Esophagus muscularis mucosa (tissue), 3 donors: ENCODE measurements around the gene SAFB2.

Source experiments
- POLR2AphosphoS5 ChIP-seq, 2 donors: sonication (generic); formaldehyde crosslinking; IDR thresholded peaks; one replicate each; pipeline ENCODE4 v1.6.1; 2017; ENCODE audit warnings: antibody characterized with exemption in 2 of 2
- TF ChIP-seq, protein P1 (sequence below), 3 experiments: fragments of 200-600 bp in 2 of 3; fragments of 450-650 bp in 1 of 3; sonication (generic) in 2 of 3; IDR thresholded peaks; one replicate each; pipeline ENCODE4 v1.5.1; 2017 to 2019; ENCODE audit warnings: antibody characterized with exemption in 3 of 3, mild to moderate bottlenecking in 2 of 3, moderate library complexity in 1 of 3

DNA sequence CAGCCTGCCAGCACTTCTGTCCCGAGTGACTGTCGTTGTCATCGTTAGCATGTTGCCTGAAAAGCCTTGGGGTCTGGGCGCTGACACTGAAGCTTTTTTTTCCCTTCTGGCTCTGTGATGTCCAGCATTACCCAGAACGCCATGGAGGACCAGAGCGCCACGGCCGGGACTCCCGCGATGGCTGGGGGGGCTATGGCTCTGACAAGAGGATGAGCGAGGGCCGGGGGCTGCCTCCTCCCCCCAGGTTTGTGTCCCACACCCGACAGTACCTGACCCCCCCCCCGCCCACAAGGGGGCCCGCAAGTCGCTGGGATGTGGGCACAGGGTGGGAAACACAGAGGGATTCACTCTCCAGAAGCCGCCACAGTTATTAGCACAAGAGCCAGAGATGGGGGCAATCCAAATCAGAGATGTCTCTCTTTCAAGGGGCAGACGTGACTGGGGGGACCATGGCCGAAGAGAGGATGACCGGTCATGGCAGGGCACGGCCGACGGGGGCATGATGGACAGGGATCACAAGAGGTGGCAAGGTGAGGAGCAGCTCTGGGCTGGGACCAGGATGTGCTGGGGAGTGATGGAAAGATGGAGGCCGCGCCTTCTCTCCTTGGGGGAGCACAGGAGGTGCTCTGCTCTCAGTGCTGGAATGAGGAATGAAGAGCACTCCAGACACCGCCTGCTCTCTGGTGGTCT lies 44.5 kb upstream of the SAFB2 start:
- no peak for TF ChIP-seq POLR2AphosphoS5 (IDR thresholded peaks at IDR 0.05)
- TF ChIP-seq, protein P1, sequence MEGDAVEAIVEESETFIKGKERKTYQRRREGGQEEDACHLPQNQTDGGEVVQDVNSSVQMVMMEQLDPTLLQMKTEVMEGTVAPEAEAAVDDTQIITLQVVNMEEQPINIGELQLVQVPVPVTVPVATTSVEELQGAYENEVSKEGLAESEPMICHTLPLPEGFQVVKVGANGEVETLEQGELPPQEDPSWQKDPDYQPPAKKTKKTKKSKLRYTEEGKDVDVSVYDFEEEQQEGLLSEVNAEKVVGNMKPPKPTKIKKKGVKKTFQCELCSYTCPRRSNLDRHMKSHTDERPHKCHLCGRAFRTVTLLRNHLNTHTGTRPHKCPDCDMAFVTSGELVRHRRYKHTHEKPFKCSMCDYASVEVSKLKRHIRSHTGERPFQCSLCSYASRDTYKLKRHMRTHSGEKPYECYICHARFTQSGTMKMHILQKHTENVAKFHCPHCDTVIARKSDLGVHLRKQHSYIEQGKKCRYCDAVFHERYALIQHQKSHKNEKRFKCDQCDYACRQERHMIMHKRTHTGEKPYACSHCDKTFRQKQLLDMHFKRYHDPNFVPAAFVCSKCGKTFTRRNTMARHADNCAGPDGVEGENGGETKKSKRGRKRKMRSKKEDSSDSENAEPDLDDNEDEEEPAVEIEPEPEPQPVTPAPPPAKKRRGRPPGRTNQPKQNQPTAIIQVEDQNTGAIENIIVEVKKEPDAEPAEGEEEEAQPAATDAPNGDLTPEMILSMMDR (IDR thresholded peaks at IDR 0.05): no peak
